Subcutaneous adipose tissue (tissue), 4 donors: ENCODE measurements around the gene ACTN1. TPM values are rescaled to one million over a fixed set of nuclear protein-coding genes. Genes with fewer than 3 reads are reported as not detected.

Experiments used
- total RNA-seq, 4 donors: library from RNA; depleted of rRNA; stranded (reverse); fragments of >200 nt; gene quantifications; one replicate each; pipeline ENCODE4 v1.1.0, GENCODE V29; 2016
- TF ChIP-seq, protein P1 (sequence below): fragments of 450-650 bp; IDR thresholded peaks from one replicate; pipeline ENCODE4 v1.5.1; 2016; ENCODE audit warnings: low read depth, mild to moderate bottlenecking, control low read depth, antibody characterized with exemption, moderate library complexity

ACTN1 gene
- total RNA-seq, 4 donors from 2014 or later: 81.5 to 142 (median 105) TPM

DNA sequence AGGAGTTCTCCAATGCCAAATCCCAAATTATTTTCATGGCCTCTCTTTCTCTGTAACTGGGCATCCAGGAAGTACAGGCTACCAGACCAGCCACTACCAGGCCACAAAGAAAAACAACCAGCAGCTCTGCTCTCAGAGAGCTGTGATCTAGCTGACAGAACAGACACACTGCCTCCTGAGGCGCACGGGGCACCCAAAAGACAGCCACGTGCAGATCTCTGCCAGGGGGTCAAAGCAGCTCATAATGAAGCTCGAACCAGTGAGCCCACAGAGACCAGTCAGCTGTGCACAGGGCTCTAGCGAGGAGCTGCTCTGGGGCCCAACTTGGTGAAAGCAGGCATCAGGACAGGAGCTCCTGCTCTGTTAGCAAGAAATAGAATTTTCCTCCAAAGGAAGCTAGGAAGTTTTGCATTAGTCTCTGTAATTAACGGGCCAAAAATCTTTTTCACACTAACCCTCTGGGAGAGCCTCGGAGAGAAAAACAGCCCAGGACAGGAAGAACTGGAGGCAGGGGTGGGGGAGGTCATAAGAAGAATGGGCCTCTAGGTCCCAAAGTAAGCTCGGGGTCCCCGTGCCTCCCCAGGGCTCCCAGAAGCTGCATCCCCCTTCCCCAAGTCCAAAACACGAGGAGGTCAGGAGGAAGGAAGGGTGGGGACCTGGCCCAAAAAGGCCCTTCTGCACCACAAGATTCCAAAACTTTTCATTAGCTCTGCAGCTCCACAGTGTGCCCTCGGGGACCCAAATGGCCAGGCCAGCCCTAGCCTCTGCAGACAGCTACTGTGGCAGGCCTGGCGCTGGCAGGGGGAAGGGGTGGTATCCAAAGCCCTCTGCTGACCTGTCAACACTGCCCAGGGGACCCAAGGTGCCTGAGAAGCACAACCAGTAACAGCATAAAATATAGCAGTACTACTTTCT is 30.2 kb downstream of the ACTN1 start:
- TF ChIP-seq, protein P1, sequence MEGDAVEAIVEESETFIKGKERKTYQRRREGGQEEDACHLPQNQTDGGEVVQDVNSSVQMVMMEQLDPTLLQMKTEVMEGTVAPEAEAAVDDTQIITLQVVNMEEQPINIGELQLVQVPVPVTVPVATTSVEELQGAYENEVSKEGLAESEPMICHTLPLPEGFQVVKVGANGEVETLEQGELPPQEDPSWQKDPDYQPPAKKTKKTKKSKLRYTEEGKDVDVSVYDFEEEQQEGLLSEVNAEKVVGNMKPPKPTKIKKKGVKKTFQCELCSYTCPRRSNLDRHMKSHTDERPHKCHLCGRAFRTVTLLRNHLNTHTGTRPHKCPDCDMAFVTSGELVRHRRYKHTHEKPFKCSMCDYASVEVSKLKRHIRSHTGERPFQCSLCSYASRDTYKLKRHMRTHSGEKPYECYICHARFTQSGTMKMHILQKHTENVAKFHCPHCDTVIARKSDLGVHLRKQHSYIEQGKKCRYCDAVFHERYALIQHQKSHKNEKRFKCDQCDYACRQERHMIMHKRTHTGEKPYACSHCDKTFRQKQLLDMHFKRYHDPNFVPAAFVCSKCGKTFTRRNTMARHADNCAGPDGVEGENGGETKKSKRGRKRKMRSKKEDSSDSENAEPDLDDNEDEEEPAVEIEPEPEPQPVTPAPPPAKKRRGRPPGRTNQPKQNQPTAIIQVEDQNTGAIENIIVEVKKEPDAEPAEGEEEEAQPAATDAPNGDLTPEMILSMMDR: no peak

DNA sequence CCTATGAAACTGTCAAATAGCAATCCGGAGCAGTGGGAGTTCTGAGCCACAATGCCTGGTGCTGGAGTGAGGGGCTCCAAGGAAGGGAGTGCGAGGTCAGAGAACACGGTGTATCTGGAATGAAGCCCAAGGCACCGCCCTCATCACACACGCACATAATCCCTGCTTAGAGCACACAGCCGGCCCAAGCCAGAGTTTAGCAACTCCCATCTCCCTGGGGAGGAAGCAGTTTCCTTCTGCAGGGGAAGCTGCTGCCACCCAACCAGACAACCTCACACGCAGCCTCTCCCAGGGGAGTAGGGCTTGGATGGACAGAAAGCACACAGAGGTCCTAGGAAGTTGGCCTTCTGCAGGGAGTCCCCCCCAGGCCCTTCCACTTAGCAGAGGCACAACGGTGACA is 31.3 kb downstream of the ACTN1 start:
- TF ChIP-seq, protein P1: no peak

DNA sequence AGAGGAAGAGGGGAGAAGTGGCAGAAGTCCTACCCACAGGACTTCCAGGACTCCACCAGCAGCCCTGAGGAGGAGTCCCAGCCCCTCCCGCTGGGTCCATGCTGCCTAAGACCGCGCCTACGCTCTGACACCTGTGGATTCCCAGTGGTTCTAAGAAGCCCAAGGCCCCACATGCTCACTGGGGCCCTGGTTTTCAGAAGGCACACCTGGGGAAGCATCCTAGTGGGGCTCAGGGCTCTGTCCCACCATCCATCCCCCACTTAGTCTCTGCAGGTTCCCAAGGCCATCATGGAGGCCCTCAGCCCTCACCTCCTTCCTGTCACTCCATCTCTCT is 32.6 kb downstream of the ACTN1 start:
- TF ChIP-seq, protein P1: no peak

DNA sequence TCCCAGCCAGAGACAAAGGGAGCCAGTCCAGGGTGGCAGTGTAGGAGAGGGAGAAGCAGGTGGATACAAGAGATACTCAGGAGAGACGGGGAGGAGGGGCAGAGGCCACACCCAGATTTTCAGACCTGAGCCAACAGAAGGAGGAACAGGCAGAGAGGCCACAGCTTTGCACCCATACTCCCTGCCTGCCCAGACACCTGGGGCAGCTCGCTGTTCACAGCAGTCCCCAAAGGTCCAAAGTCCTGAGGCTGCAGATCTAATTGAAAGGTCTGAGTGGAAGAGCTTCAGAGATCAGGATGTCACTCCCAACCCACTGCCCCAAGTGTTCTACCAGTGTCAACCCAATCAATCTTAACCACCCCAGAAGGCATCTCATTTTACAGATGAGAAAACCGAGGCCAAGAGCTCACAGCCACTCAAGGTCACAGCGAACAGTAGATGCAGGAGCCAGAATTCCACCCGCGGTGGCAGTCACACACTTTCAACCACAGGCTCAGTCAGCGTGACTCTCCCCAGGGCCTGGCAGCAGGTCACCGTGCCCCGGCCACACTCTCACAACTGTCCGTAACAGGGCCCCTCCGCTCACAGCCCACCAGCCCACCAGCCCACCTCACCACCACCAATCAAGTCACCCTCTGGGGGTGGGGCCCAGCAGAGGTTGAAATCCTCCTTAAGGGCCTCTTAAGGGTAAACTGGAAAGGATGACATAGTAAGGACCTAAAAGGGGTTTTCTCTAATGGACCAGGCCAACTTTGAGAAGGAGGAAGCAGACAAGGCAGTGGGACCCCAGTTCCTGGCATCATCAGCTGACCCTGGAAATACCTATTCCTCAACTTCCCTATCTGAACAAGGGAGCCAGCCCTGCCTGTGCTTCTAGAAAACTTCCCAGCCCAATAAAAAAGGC is 33.3 kb downstream of the ACTN1 start:
- TF ChIP-seq, protein P1: no peak

DNA sequence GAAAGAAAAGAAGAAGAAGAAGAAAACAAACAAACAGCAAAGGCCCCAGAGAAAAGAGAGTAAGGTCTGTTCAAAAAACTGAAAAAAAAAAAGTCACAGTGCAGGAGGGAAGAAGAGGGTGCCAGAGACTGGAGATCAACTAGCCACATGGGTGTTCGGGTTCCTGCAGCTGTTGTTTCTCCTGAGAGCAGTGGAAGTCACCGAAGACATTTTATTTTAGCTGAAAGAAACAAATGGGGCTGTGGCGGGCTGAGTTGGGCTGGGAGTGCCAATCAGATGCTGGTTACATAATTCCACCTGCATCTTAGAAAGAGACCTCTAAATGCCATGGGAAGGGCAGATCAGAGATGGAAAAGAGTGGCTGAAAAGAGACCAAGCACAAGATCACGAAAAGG is 33.9 kb downstream of the ACTN1 start:
- TF ChIP-seq, protein P1: no peak

DNA sequence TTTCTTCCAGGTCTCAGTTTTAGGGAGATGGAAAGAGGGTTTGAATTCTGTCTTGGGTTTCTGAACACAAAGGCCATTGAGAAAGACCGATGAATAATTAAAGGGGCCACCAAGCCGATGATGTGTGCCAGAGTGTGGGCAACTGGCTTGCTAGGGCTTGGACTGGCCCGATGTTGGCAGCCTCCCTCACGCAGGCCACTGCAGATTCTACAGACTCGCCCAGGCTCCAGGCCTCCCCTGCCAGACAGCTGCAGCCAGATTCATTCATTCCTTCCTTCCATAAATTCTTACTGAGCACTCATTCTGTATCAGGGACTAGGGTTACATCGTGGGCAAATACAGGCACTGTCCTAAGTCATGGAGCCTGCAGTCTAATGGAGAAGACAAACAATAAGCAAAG is 34.9 kb downstream of the ACTN1 start:
- TF ChIP-seq, protein P1: no peak

DNA sequence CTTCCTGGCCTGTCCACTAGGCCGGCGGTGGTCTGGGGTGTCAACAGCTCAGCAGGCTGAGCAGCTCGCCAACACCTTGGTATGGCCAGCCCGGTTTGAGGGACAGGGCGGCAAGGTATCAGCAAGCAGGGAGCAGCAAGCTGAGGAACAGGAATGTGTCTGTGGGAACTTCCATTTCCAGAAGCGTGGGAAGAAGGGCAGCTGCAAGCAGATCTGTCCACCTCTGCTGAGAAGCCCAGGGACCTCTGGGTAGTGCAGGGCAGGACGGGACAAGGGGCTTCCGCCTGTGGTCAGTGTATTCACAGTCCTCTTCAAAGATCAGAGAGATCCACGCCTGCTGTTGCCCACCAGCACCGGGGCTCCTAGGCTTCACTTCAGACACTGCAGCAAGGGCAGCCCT is 36.0 kb downstream of the ACTN1 start:
- TF ChIP-seq, protein P1: no peak
